ENCODE measurements around the gene BOD1. TPM values are rescaled to one million over a fixed set of nuclear protein-coding genes. Genes with fewer than 3 reads are reported as not detected.

The BOD1 gene
- total and polyA plus RNA-seq, 4 donors = 15.1 to 16.0 (median 15.6) TPM

DNA sequence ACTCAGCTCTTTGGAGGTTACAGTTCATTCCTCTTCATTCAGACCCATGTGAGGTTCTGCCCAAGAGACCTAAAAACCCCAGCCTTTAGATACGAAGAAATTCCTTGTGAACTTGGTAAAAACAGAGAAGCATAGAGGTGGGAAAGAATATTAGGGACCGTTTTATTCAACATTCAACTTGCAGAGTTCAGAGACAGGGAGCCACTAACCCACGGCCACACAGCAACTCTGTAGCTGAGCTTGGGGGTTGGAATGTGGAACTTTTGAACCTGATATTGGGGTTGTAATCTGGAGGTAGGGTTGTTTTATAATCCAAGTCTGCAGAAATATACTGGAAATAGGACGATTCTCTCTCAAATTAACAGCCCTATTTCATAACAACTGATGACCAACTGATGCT lies 10.8 kb upstream of the BOD1 start:
- WGBS = 80% methylated on average over 4 of the region's 4 CpGs
- Histone ChIP-seq H3K36me3 (ENCODE audit: control insufficient read depth in 4 of 4, insufficient read depth in 3 of 4, low read depth in 1 of 4, low read length in 3 of 4) (no peaks in the 10 kb centered on the region), H3K27me3 (ENCODE audit: control insufficient read depth in 4 of 4, insufficient read depth in 4 of 4, low read length in 3 of 4) (no peaks in the 10 kb centered on the region), H3K4me1 (ENCODE audit: control insufficient read depth in 4 of 4, insufficient read depth in 4 of 4, low read length in 3 of 4) (peaks cover 4 to 34% (median 22%) of the 10 kb centered on the region in 4 donors), H3K9ac (ENCODE audit: low read depth in 1 of 2, low read length in 2 of 2) (no peak overlapping the region), H3K9me3 (ENCODE audit: control insufficient read depth in 4 of 4, low read length in 3 of 4) (no peaks in the 10 kb centered on the region), H3K4me3 (ENCODE audit: low read depth in 1 of 3, low read length in 3 of 3) (no peak overlapping the region), H3K27ac (ENCODE audit: low read depth in 1 of 2, low read length in 2 of 2) (no peak overlapping the region)
- no peak for DNase-seq (ENCODE audit: low spot score)
- TF ChIP-seq RXRA (IDR thresholded peaks at IDR 0.05) (no peak), FOXA2 (IDR thresholded peaks at IDR 0.05) (no peak)
- TF ChIP-seq, protein P1, sequence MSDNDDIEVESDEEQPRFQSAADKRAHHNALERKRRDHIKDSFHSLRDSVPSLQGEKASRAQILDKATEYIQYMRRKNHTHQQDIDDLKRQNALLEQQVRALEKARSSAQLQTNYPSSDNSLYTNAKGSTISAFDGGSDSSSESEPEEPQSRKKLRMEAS (IDR thresholded peaks at IDR 0.05) = no peak

- Histone ChIP-seq H3K9ac (ENCODE audit: low read depth in 1 of 2, low read length in 2 of 2) (no peak overlapping the region), H3K9me3 (ENCODE audit: control insufficient read depth in 4 of 4, low read length in 3 of 4) (no peaks in the 10 kb centered on the region), H3K27me3 (ENCODE audit: control insufficient read depth in 4 of 4, insufficient read depth in 4 of 4, low read length in 3 of 4) (no peaks in the 10 kb centered on the region), H3K4me1 (ENCODE audit: control insufficient read depth in 4 of 4, insufficient read depth in 4 of 4, low read length in 3 of 4) (peaks cover 4 to 35% (median 22%) of the 10 kb centered on the region in 4 donors), H3K36me3 (ENCODE audit: control insufficient read depth in 4 of 4, insufficient read depth in 3 of 4, low read depth in 1 of 4, low read length in 3 of 4) (no peaks in the 10 kb centered on the region), H3K4me3 (ENCODE audit: low read depth in 1 of 3, low read length in 3 of 3) (no peak overlapping the region), H3K27ac (ENCODE audit: low read depth in 1 of 2, low read length in 2 of 2) (no peak overlapping the region)
- 91% methylated on average over 3 of the region's 3 CpGs for WGBS
- no peak for TF ChIP-seq NR2F2 (IDR thresholded peaks at IDR 0.05)
- TF ChIP-seq, protein P2, sequence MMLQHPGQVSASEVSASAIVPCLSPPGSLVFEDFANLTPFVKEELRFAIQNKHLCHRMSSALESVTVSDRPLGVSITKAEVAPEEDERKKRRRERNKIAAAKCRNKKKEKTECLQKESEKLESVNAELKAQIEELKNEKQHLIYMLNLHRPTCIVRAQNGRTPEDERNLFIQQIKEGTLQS (IDR thresholded peaks at IDR 0.05) = no peak
- TF ChIP-seq JUND (IDR thresholded peaks at IDR 0.05) = no peak
- no peak for TF ChIP-seq CTCF (IDR thresholded peaks at IDR 0.05; ENCODE audit: low read depth, low read length, missing input control)
- TF ChIP-seq, protein P3, sequence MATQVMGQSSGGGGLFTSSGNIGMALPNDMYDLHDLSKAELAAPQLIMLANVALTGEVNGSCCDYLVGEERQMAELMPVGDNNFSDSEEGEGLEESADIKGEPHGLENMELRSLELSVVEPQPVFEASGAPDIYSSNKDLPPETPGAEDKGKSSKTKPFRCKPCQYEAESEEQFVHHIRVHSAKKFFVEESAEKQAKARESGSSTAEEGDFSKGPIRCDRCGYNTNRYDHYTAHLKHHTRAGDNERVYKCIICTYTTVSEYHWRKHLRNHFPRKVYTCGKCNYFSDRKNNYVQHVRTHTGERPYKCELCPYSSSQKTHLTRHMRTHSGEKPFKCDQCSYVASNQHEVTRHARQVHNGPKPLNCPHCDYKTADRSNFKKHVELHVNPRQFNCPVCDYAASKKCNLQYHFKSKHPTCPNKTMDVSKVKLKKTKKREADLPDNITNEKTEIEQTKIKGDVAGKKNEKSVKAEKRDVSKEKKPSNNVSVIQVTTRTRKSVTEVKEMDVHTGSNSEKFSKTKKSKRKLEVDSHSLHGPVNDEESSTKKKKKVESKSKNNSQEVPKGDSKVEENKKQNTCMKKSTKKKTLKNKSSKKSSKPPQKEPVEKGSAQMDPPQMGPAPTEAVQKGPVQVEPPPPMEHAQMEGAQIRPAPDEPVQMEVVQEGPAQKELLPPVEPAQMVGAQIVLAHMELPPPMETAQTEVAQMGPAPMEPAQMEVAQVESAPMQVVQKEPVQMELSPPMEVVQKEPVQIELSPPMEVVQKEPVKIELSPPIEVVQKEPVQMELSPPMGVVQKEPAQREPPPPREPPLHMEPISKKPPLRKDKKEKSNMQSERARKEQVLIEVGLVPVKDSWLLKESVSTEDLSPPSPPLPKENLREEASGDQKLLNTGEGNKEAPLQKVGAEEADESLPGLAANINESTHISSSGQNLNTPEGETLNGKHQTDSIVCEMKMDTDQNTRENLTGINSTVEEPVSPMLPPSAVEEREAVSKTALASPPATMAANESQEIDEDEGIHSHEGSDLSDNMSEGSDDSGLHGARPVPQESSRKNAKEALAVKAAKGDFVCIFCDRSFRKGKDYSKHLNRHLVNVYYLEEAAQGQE (IDR thresholded peaks at IDR 0.05) = no peak
- TF ChIP-seq RAD21 (IDR thresholded peaks at IDR 0.05) = no peak
- no peak for TF ChIP-seq SP1 (IDR thresholded peaks at IDR 0.05)
- no peak for TF ChIP-seq HNF4A (conservative IDR thresholded peaks at IDR 0.05)
- no peak for TF ChIP-seq ZBTB33 (IDR thresholded peaks at IDR 0.05)
- no peak for TF ChIP-seq YY1 (IDR thresholded peaks at IDR 0.05)
- TF ChIP-seq GABPA (IDR thresholded peaks at IDR 0.05 in 1 of 2, conservative IDR thresholded peaks at IDR 0.05 in 1 of 2) = no peak
- no peak for TF ChIP-seq FOXA1 (IDR thresholded peaks at IDR 0.05)
- TF ChIP-seq, protein P1 (IDR thresholded peaks at IDR 0.05) = no peak
- no peak for TF ChIP-seq TAF1 (conservative IDR thresholded peaks at IDR 0.05)
- TF ChIP-seq HNF4G (IDR thresholded peaks at IDR 0.05) = no peak
- TF ChIP-seq FOXA2 (IDR thresholded peaks at IDR 0.05) = no peak
- no peak for TF ChIP-seq EGR1 (IDR thresholded peaks at IDR 0.05; ENCODE audit: low read depth in 2 of 2)
- TF ChIP-seq RXRA (IDR thresholded peaks at IDR 0.05) = no peak
- no peak for DNase-seq (ENCODE audit: low spot score)
These were observed 10.0 kb upstream of the BOD1 start for GRCh38 chr5:173626505-173626820.

Measured in liver (tissue), 9 donors.